GM12873 (cell line): ENCODE data around the gene HSPBP1.

Source experiments
- CTCF ChIP-seq: IDR thresholded peaks from 2 replicates; pipeline ENCODE4 v1.5.1; 2012; ENCODE audit warnings: low read depth, mild to moderate bottlenecking, moderate library complexity, low read length, control low read depth; ENCODE audit not compliant: insufficient read depth; ENCODE audit errors: missing control alignments

HSPBP1 gene

GRCh38 chr19:55262359-55262758, 17.6 kb downstream of the HSPBP1 start:
- no peak for TF ChIP-seq CTCF

GRCh38 chr19:55261671-55262126, 18.2 kb downstream of the HSPBP1 start:
- TF ChIP-seq CTCF = no peak

GRCh38 chr19:55259540-55260210, 20.2 kb downstream of the HSPBP1 start:
- TF ChIP-seq CTCF = no peak

GRCh38 chr19:55258828-55259539, 20.9 kb downstream of the HSPBP1 start, which contains the start of gene PPP6R1:
PPP6R1 (minus strand) TSS chr19:55259017; CDS start chr19:55247103, 11,914 bp downstream.
- no peak for TF ChIP-seq CTCF

GRCh38 chr19:55258476-55258827, 21.5 kb downstream of the HSPBP1 start:
- TF ChIP-seq CTCF = no peak

- TF ChIP-seq CTCF = no peak
Measured at GRCh38 chr19:55257461-55258420, 22.2 kb downstream of the HSPBP1 start.
